ENCODE data around the gene TFAP2B.

Gene TFAP2B

GRCh38 chr6:50795574-50795973, 23.1 kb upstream of the TFAP2B start:
- in situ Hi-C loops (cut with HindIII; ENCODE audit: low pct_ligation_motif_present, low sequenced_read_pairs): no loop called here
- no peak for TF ChIP-seq CTCF (IDR thresholded peaks at IDR 0.05; ENCODE audit: low read depth, low read length, missing control alignments)
- Histone ChIP-seq H3K4me3 (ENCODE audit: low read depth, low read length) (no peak overlapping the region), H3K36me3 (replicated peaks) (no peaks in the 10 kb centered on the region), H3K27ac (no peak overlapping the region), H3K27me3 (replicated peaks) (no peaks in the 10 kb centered on the region)
- no peak for DNase-seq

GRCh38 chr6:50804283-50804682, 14.4 kb upstream of the TFAP2B start:
- no peak overlapping the region for H3K4me3 ChIP-seq (ENCODE audit: low read depth, low read length)
- in situ Hi-C loops (cut with HindIII; ENCODE audit: low pct_ligation_motif_present, low sequenced_read_pairs): no loop called here
- TF ChIP-seq CTCF (IDR thresholded peaks at IDR 0.05; ENCODE audit: low read depth, low read length, missing control alignments): no peak
- H3K27ac ChIP-seq: no peak overlapping the region
- no peaks in the 10 kb centered on the region for H3K27me3 ChIP-seq (replicated peaks)
- no peak for DNase-seq
- no peaks in the 10 kb centered on the region for H3K36me3 ChIP-seq (replicated peaks)

GRCh38 chr6:50807035-50807434, 11.6 kb upstream of the TFAP2B start:
- no peak for DNase-seq
- in situ Hi-C loops (cut with HindIII; ENCODE audit: low pct_ligation_motif_present, low sequenced_read_pairs): no loop called here
- Histone ChIP-seq H3K27ac (no peak overlapping the region), H3K27me3 (replicated peaks) (no peaks in the 10 kb centered on the region), H3K36me3 (replicated peaks) (no peaks in the 10 kb centered on the region), H3K4me3 (ENCODE audit: low read depth, low read length) (no peak overlapping the region)
- no peak for TF ChIP-seq CTCF (IDR thresholded peaks at IDR 0.05; ENCODE audit: low read depth, low read length, missing control alignments)

- H3K27ac ChIP-seq: no peak overlapping the region
- peak; percentile 24 for DNase-seq
- H3K4me3 ChIP-seq (ENCODE audit: low read depth, low read length): peak overlapping the region; percentile 58
- H3K27me3 ChIP-seq (replicated peaks): peaks cover 22% of the 10 kb centered on the region
- H3K36me3 ChIP-seq (replicated peaks): no peaks in the 10 kb centered on the region
- TF ChIP-seq CTCF (IDR thresholded peaks at IDR 0.05; ENCODE audit: low read depth, low read length, missing control alignments): peak; percentile 57
- in situ Hi-C loops (cut with HindIII; ENCODE audit: low pct_ligation_motif_present, low sequenced_read_pairs): no loop called here
Observed at GRCh38 chr6:50815436-50816114, 3.1 kb upstream of the TFAP2B start.

GRCh38 chr6:50816115-50816675, 2.5 kb upstream of the TFAP2B start:
- TF ChIP-seq CTCF (IDR thresholded peaks at IDR 0.05; ENCODE audit: low read depth, low read length, missing control alignments): peak; percentile 82
- H3K27ac ChIP-seq: no peak overlapping the region
- H3K36me3 ChIP-seq (replicated peaks): no peaks in the 10 kb centered on the region
- peak; percentile 60 for DNase-seq
- H3K4me3 ChIP-seq (ENCODE audit: low read depth, low read length): peak overlapping the region; percentile 58
- peaks cover 28% of the 10 kb centered on the region for H3K27me3 ChIP-seq (replicated peaks)
- in situ Hi-C loops (cut with HindIII; ENCODE audit: low pct_ligation_motif_present, low sequenced_read_pairs): no loop called here
